OCI-LY3 (cell line): ENCODE measurements around the gene SMIM32.

Source experiments
- H2AFZ ChIP-seq: fragments of 200-600, 300-600 bp; shearing (Covaris generic); 2 replicates; pipeline ENCODE4 v1.6.0; 2014; ENCODE audit warnings: antibody characterized with exemption, low read depth, low read length
- H3K27ac ChIP-seq: fragments of 200-600, 300-600 bp; sonication (generic); 2 replicates; pipeline ENCODE4 v1.5.1; 2014; ENCODE audit warnings: mild to moderate bottlenecking, low read length, moderate library complexity, mixed read lengths
- H3K27me3 ChIP-seq: fragments of 200-600, 300-600 bp; sonication (generic); 2 replicates; pipeline ENCODE4 v1.6.1; 2014; ENCODE audit warnings: low read depth, low read length, mixed read lengths
- H3K36me3 ChIP-seq: fragments of 200-600, 300-600 bp; sonication (generic); replicated peaks from 2 replicates; pipeline ENCODE3; 2014; ENCODE audit warnings: low read depth, low read length, mixed read lengths
- H3K4me1 ChIP-seq: fragments of 300-600, 200-600 bp; sonication (generic); 2 replicates; pipeline ENCODE4 v1.6.1; 2014; ENCODE audit warnings: low read length, mixed read lengths
- H3K4me2 ChIP-seq: fragments of 200-600, 300-600 bp; sonication (generic); 2 replicates; pipeline ENCODE4 v1.6.1; 2014; ENCODE audit warnings: low read length, mixed read lengths
- H3K4me3 ChIP-seq: fragments of 300-600, 200-600 bp; sonication (generic); 2 replicates; pipeline ENCODE4 v1.5.1; 2014; ENCODE audit warnings: antibody characterized with exemption, mild to moderate bottlenecking, low read length, moderate library complexity
- H3K79me2 ChIP-seq: fragments of 300-600, 200-600 bp; shearing (Covaris generic); 2 replicates; pipeline ENCODE4 v1.6.1; 2014; ENCODE audit warnings: mild to moderate bottlenecking, low read length, mixed read lengths
- H3K9ac ChIP-seq: fragments of 300-600, 200-600 bp; shearing (Covaris generic); 2 replicates; pipeline ENCODE4 v1.6.0; 2014; ENCODE audit warnings: mild to moderate bottlenecking, low read length, moderate library complexity
- H3K9me3 ChIP-seq: fragments of 200-600, 300-600 bp; shearing (Covaris generic); 2 replicates; pipeline ENCODE4 v1.6.1; 2014; ENCODE audit warnings: low read length, mixed read lengths; ENCODE audit not compliant: insufficient read depth
- H4K20me1 ChIP-seq: fragments of 200-600, 300-600 bp; sonication (generic); 2 replicates; pipeline ENCODE4 v1.6.1; 2016; ENCODE audit warnings: low read length, mixed read lengths; ENCODE audit not compliant: insufficient read depth
- EZH2phosphoT487 ChIP-seq: fragments of 200-600 bp; shearing (Covaris generic); IDR thresholded peaks from 2 replicates; pipeline ENCODE4 v1.6.1; 2018; ENCODE audit warnings: antibody characterized with exemption, mixed run types, low read depth
- TF ChIP-seq, protein P1 (sequence below): fragments of 200-600, 300-600 bp; sonication (generic); IDR thresholded peaks from 2 replicates; pipeline ENCODE4 v1.5.1; 2014; ENCODE audit warnings: antibody characterized with exemption, low read length, low read depth

Gene SMIM32

GRCh38 chr5:136201870-136202269 is 8.9 kb upstream of the SMIM32 start:
- no peak overlapping the region for H3K27ac ChIP-seq
- H3K27me3 ChIP-seq, result no peaks in the 10 kb centered on the region
- TF ChIP-seq EZH2phosphoT487, result no peak
- TF ChIP-seq, protein P1, sequence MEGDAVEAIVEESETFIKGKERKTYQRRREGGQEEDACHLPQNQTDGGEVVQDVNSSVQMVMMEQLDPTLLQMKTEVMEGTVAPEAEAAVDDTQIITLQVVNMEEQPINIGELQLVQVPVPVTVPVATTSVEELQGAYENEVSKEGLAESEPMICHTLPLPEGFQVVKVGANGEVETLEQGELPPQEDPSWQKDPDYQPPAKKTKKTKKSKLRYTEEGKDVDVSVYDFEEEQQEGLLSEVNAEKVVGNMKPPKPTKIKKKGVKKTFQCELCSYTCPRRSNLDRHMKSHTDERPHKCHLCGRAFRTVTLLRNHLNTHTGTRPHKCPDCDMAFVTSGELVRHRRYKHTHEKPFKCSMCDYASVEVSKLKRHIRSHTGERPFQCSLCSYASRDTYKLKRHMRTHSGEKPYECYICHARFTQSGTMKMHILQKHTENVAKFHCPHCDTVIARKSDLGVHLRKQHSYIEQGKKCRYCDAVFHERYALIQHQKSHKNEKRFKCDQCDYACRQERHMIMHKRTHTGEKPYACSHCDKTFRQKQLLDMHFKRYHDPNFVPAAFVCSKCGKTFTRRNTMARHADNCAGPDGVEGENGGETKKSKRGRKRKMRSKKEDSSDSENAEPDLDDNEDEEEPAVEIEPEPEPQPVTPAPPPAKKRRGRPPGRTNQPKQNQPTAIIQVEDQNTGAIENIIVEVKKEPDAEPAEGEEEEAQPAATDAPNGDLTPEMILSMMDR, result no peak
- H3K36me3 ChIP-seq, result no peaks in the 10 kb centered on the region
- H2AFZ ChIP-seq, result no peak overlapping the region
- no peak overlapping the region for H3K4me2 ChIP-seq
- no peaks in the 10 kb centered on the region for H3K4me1 ChIP-seq
- H3K9ac ChIP-seq, result no peak overlapping the region
- H3K4me3 ChIP-seq, result no peak overlapping the region
- no peaks in the 10 kb centered on the region for H3K79me2 ChIP-seq
- no peaks in the 10 kb centered on the region for H4K20me1 ChIP-seq
- no peaks in the 10 kb centered on the region for H3K9me3 ChIP-seq

GRCh38 chr5:136200761-136201160 is 7.8 kb upstream of the SMIM32 start:
- Histone ChIP-seq H3K9me3 (no peaks in the 10 kb centered on the region), H3K4me1 (no peaks in the 10 kb centered on the region), H3K79me2 (no peaks in the 10 kb centered on the region), H3K27me3 (no peaks in the 10 kb centered on the region), H4K20me1 (no peaks in the 10 kb centered on the region), H3K4me3 (no peak overlapping the region), H3K9ac (no peak overlapping the region), H3K27ac (no peak overlapping the region), H2AFZ (no peak overlapping the region), H3K4me2 (no peak overlapping the region), H3K36me3 (no peaks in the 10 kb centered on the region)
- TF ChIP-seq EZH2phosphoT487, result no peak
- TF ChIP-seq, protein P1, result no peak

- H3K4me2 ChIP-seq, result no peak overlapping the region
- H3K4me3 ChIP-seq, result no peak overlapping the region
- no peaks in the 10 kb centered on the region for H3K36me3 ChIP-seq
- H3K9ac ChIP-seq, result no peak overlapping the region
- TF ChIP-seq, protein P1, result no peak
- no peak for TF ChIP-seq EZH2phosphoT487
- H3K79me2 ChIP-seq, result no peaks in the 10 kb centered on the region
- H2AFZ ChIP-seq, result no peak overlapping the region
- H3K27ac ChIP-seq, result no peak overlapping the region
- no peaks in the 10 kb centered on the region for H3K4me1 ChIP-seq
- no peaks in the 10 kb centered on the region for H3K9me3 ChIP-seq
- no peaks in the 10 kb centered on the region for H4K20me1 ChIP-seq
- no peaks in the 10 kb centered on the region for H3K27me3 ChIP-seq
These were observed 7.2 kb upstream of the SMIM32 start for GRCh38 chr5:136200130-136200529.

- Histone ChIP-seq H3K4me2 (no peak overlapping the region), H3K79me2 (no peaks in the 10 kb centered on the region), H3K27me3 (no peaks in the 10 kb centered on the region), H3K27ac (no peak overlapping the region), H3K4me1 (no peaks in the 10 kb centered on the region), H2AFZ (no peak overlapping the region), H3K9me3 (no peaks in the 10 kb centered on the region), H3K4me3 (no peak overlapping the region), H3K9ac (no peak overlapping the region), H4K20me1 (no peaks in the 10 kb centered on the region), H3K36me3 (no peaks in the 10 kb centered on the region)
- no peak for TF ChIP-seq EZH2phosphoT487
- TF ChIP-seq, protein P1, result no peak
These were observed 6.4 kb upstream of the SMIM32 start for GRCh38 chr5:136199408-136199807.
